Measurements from ENCODE around the gene TUBD1.

TUBD1 gene

DNA sequence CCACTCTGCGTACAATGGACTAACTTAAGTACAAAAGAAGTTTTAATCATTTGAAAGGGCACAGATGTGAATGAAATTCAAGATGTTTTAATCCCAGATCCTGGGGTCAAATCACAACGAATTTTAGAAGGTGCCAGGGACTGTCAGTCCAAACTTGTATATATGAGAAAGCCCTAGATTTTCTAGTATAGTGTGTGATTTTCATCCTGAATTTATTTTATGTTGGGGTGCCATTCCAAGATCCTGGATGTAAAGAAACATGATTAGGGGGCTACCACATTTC is 64.3 kb downstream of the TUBD1 start:
- FAIRE-seq (no peak), DNase-seq (ENCODE audit: insufficient read length, low spot score) (no peak)

DNA sequence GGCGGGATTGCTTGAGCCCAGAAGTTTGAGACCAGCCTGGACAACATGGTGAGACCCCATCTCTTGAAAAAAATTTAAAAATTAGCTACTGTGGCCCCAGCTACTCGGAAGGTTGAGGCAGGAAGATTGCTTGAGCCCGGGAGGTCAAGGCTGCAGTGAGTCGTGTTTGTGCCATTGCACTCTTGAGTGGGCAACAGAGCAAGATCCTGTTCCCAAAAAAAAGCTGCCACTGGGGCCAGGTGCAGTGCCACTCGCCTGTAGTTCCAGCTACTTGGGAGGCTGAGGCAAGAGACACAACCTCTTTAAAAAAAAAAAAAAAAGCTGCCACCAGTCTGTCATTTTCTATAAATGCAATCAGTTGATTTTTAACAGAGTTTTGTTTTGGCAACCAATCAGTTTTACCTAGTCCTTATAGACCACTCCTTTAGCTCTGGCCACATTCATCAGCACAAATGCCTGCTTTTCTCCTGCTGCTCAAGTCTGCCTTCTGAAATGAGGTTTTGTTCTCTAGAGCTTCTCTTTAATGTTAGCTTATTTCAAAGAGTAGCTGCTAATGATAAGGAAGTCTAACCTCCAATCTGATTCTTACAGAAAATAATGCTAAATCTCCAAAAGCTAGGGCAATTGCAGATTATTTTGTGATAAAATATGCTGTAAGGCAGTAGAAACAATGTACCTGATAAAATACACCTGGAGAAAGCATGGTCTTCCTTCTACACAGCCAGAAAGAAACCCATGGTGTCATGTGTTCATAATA is 64.8 kb downstream of the TUBD1 start:
- DNase-seq (ENCODE audit: insufficient read length, low spot score) (no peak), FAIRE-seq (peak; percentile 92)

GRCh38 chr17:59826706-59827453 is 65.9 kb downstream of the TUBD1 start:
- DNase-seq (ENCODE audit: insufficient read length, low spot score) = no peak
- FAIRE-seq = peak; percentile 84

GRCh38 chr17:59825533-59826322 is 67.0 kb downstream of the TUBD1 start:
- DNase-seq (ENCODE audit: insufficient read length, low spot score) = no peak
- peak; percentile 78 for FAIRE-seq

- FAIRE-seq (no peak), DNase-seq (ENCODE audit: insufficient read length, low spot score) (no peak)
Measured at GRCh38 chr17:59815965-59816364, 76.8 kb downstream of the TUBD1 start.

DNA sequence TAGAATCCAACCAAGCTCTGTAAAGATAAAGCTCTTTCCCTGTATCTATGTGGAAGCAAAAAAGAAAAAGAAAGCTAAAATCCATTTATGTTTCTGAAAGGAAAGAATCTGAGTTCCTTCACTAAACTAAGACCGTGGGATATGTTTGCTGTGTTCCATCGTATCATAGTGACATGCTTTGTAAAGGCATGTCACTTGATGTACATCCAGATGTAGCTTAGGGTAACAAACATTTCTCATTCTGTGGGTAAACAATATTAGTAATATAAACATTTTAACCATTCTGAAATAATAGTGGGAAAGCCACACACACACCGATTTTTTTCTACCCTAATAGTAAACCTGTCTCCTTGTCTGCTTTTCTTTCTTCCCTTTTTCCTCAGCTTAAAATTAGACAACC is 78.1 kb downstream of the TUBD1 start:
- no peak for FAIRE-seq
- no peak for DNase-seq (ENCODE audit: insufficient read length, low spot score)

DNA sequence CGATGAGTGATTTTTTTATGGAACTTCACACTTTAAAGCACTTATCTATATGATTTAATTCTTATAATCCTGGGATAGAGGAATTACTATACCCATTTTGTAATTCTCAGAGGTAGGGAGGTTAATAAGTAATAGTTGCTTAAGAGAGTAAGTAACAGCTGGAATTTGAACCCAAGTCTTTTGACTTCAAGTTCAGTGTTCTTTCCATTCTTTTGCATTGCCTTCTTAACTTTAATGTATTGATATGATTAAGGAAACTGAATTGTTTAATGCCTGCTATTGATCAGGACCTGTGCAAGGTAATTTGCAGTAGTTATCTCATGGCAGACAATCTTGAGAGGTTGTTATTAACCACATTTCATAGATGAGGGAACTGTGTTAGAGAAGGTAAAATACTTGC is 78.5 kb downstream of the TUBD1 start:
- peak; percentile 11 for FAIRE-seq
- DNase-seq (ENCODE audit: insufficient read length, low spot score) = no peak

GRCh38 chr17:59812139-59812538 is 80.6 kb downstream of the TUBD1 start:
- peak; percentile 48 for FAIRE-seq
- no peak for DNase-seq (ENCODE audit: insufficient read length, low spot score)

GRCh38 chr17:59811209-59811608 is 81.5 kb downstream of the TUBD1 start:
- no peak for FAIRE-seq

DNA sequence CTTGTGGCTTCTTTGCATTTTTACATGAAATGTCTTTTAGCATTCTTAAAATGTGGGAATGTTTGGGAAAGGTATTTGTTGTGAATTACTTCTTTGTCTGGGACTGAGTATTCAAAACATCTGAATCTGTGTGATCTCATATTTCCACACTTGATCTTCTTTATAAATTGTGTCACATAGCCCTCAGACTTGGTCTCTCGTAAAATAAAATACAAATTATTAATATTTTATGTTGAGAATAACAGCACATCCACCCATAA is 81.9 kb downstream of the TUBD1 start:
- FAIRE-seq (no peak), DNase-seq (ENCODE audit: insufficient read length, low spot score) (no peak)

More at GRCh38 chr17:59811209-59811608, 81.5 kb downstream of the TUBD1 start:
- DNase-seq (ENCODE audit: insufficient read length, low spot score) = no peak
